IMR-90 (cell line): ENCODE measurements around the gene LRRC52. TPM values are rescaled to one million over a fixed set of nuclear protein-coding genes. Genes with fewer than 3 reads are reported as not detected.

Experiments
- ATAC-seq: fragments of 200-7000 bp; cut with Tn5 transposase; 2 replicates; pipeline ENCODE4 v1.9.1; 2020; ENCODE audit warnings: low read depth, mild to moderate bottlenecking, moderate library complexity
- BruUV-seq: library from RNA; stranded (reverse); fragments of 400-500 nt; replicated peaks from 2 replicates; lab custom pipeline; 2021; lab: Mats Ljungman, UMichigan
- CTCF ChIA-PET: fragments of 300-600 bp; formaldehyde crosslinking; extraction: SDS; loops from one replicate; lab custom pipeline; 2021; ENCODE audit warnings: antibody characterized with exemption; lab: Yijun Ruan, JAX
- POLR2A ChIA-PET: fragments of 300-600 bp; sonication (Branson Sonifier 250); formaldehyde crosslinking; loops from one replicate; lab custom pipeline; 2022; ENCODE audit warnings: antibody characterized with exemption; ENCODE audit not compliant: unreplicated experiment; lab: Charles Lee
- DNase-seq: peaks from one replicate; pipeline ENCODE4 v3.0.0; 2013
- H2AFZ ChIP-seq: replicated peaks from 2 replicates; pipeline ENCODE3; 2013; ENCODE audit warnings: low read length, mild to moderate bottlenecking; ENCODE audit not compliant: poor library complexity
- H2AK5ac ChIP-seq: 2 replicates; pipeline ENCODE4 v1.6.1; 2013; ENCODE audit warnings: low read depth, low read length, inconsistent platforms
- H2AK9ac ChIP-seq: replicated peaks from 2 replicates; pipeline ENCODE3; 2013; ENCODE audit warnings: mild to moderate bottlenecking, low read depth, low read length, moderate library complexity; ENCODE audit not compliant: poor library complexity
- H2BK120ac ChIP-seq: 2 replicates; pipeline ENCODE4 v1.6.1; 2013; ENCODE audit warnings: low read depth, low read length, inconsistent platforms
- H2BK15ac ChIP-seq: 3 replicates; pipeline ENCODE4 v1.6.1; 2013; ENCODE audit warnings: low read depth, low read length, inconsistent platforms
- H2BK20ac ChIP-seq: 2 replicates; pipeline ENCODE4 v1.6.1; 2013; ENCODE audit warnings: low read depth, mild to moderate bottlenecking, inconsistent platforms, low read length, moderate library complexity
- H2BK5ac ChIP-seq: 2 replicates; pipeline ENCODE4 v1.6.1; 2013; ENCODE audit warnings: mild to moderate bottlenecking, low read depth, low read length, inconsistent platforms; ENCODE audit not compliant: poor library complexity, severe bottlenecking
- H3K14ac ChIP-seq: replicated peaks from 2 replicates; pipeline ENCODE4 v1.6.1; 2013; ENCODE audit warnings: low read depth, low read length, inconsistent platforms
- H3K18ac ChIP-seq: 2 replicates; pipeline ENCODE4 v1.6.1; 2013; ENCODE audit warnings: low read depth, low read length, control low read depth
- H3K23ac ChIP-seq: 2 replicates; pipeline ENCODE4 v1.6.1; 2013; ENCODE audit warnings: low read depth, low read length, inconsistent platforms
- H3K27ac ChIP-seq: 2 replicates; pipeline ENCODE4 v1.5.1; 2013; ENCODE audit warnings: mild to moderate bottlenecking, control low read depth, low read length; ENCODE audit not compliant: insufficient read depth
- H3K27me3 ChIP-seq: 2 replicates; pipeline ENCODE4 v1.6.1; 2013; ENCODE audit warnings: low read length; ENCODE audit not compliant: control insufficient read depth, insufficient read depth
- H3K36me3 ChIP-seq: 2 replicates; pipeline ENCODE4 v1.6.1; 2013; ENCODE audit warnings: low read length, mixed read lengths; ENCODE audit not compliant: control insufficient read depth, insufficient read depth
- H3K4ac ChIP-seq: 2 replicates; pipeline ENCODE4 v1.6.1; 2013; ENCODE audit warnings: low read depth, low read length, inconsistent platforms
- H3K4me1 ChIP-seq: 2 replicates; pipeline ENCODE4 v1.6.1; 2013; ENCODE audit warnings: low read length, mixed read lengths; ENCODE audit not compliant: control insufficient read depth, insufficient read depth
- H3K4me2 ChIP-seq: 2 replicates; pipeline ENCODE4 v1.6.1; 2013; ENCODE audit warnings: low read depth, mild to moderate bottlenecking, control low read depth, low read length, moderate library complexity
- H3K4me3 ChIP-seq: 2 replicates; pipeline ENCODE4 v1.5.1; 2013; ENCODE audit warnings: low read depth, mild to moderate bottlenecking, control low read depth, low read length, moderate library complexity; ENCODE audit not compliant: insufficient read depth
- H3K56ac ChIP-seq: 2 replicates; pipeline ENCODE4 v1.6.1; 2013; ENCODE audit warnings: low read length, inconsistent platforms; ENCODE audit not compliant: insufficient read depth; ENCODE audit errors: extremely low read depth
- H3K79me1 ChIP-seq, 2 experiments: 2 replicates each; pipeline ENCODE4 v1.6.1; 2013; ENCODE audit warnings: low read length in 2 of 2, inconsistent platforms in 1 of 2, low read depth in 1 of 2
- H3K9ac ChIP-seq: 2 replicates; pipeline ENCODE4 v1.6.1; 2013; ENCODE audit warnings: low read depth, low read length, control low read depth
- H3K9me1 ChIP-seq: 2 replicates; pipeline ENCODE4 v1.6.1; 2013; ENCODE audit warnings: low read length, inconsistent platforms; ENCODE audit not compliant: insufficient read depth
- H3K9me3 ChIP-seq: 2 replicates; pipeline ENCODE4 v1.6.1; 2013; ENCODE audit warnings: low read length; ENCODE audit not compliant: control insufficient read depth, insufficient read depth
- H4K20me1 ChIP-seq: 2 replicates; pipeline ENCODE4 v1.6.1; 2013; ENCODE audit warnings: low read length, inconsistent platforms; ENCODE audit not compliant: insufficient read depth
- H4K5ac ChIP-seq: 2 replicates; pipeline ENCODE4 v1.6.1; 2013; ENCODE audit warnings: mild to moderate bottlenecking, low read depth, low read length, control low read depth
- H4K8ac ChIP-seq, 2 experiments: 2 replicates each; pipeline ENCODE4 v1.6.1; 2013; ENCODE audit warnings: low read depth in 2 of 2, low read length in 2 of 2, control low read depth in 1 of 2, inconsistent platforms in 1 of 2
- H4K91ac ChIP-seq: 2 replicates; pipeline ENCODE4 v1.6.1; 2013; ENCODE audit warnings: low read depth, low read length, inconsistent platforms; ENCODE audit not compliant: insufficient read depth
- BHLHE40 ChIP-seq: fragments of 150-350 bp; IDR thresholded peaks from 2 replicates; pipeline ENCODE4 v1.6.1; 2016; ENCODE audit warnings: mild to moderate bottlenecking, low read depth, low read length
- CEBPB ChIP-seq: IDR thresholded peaks from 2 replicates; pipeline ENCODE4 v1.6.1; 2012; ENCODE audit warnings: low read depth, low read length, improper control_type of control experiment
- CTCF ChIP-seq: conservative IDR thresholded peaks from 2 replicates; pipeline ENCODE4 v1.5.1; 2012; ENCODE audit warnings: mild to moderate bottlenecking, low read depth, low read length, improper control_type of control experiment
- MAFK ChIP-seq: IDR thresholded peaks from 2 replicates; pipeline ENCODE4 v1.6.1; 2012; ENCODE audit warnings: low read depth, low read length, improper control_type of control experiment
- RAD21 ChIP-seq: IDR thresholded peaks from 2 replicates; pipeline ENCODE4 v1.6.1; 2012; ENCODE audit warnings: low read length, improper control_type of control experiment
- SMC3 ChIP-seq: fragments of 150-350 bp; IDR thresholded peaks from 2 replicates; pipeline ENCODE4 v1.6.1; 2016; ENCODE audit warnings: low read depth, mild to moderate bottlenecking, antibody characterized with exemption, low read length, moderate library complexity
- WGBS, 2 experiments: methylation state at CpG; one replicate each; pipeline versions ENCODE4 v1.1.5 to v1.1.7; 2013; ENCODE audit warnings: missing lambda C conversion rate in 2 of 2; ENCODE audit not compliant: insufficient read length in 1 of 2; ENCODE audit errors: extremely low coverage in 2 of 2; 5-methylcytosine and 5-hydroxymethylcytosine counted together
- dilution Hi-C: fragments of 300-500 bp; cut with HindIII; formaldehyde crosslinking; loops from one replicate; pipeline ENCODE4 v1.14.3; 2018; ENCODE audit warnings: low sequenced_read_pairs; ENCODE audit not compliant: unreplicated experiment
- in situ Hi-C: fragments of 300-500 bp; cut with MboI; formaldehyde crosslinking; loops from 3 replicates; pipeline ENCODE4 v1.14.3; 2019; ENCODE audit warnings: low sequenced_read_pairs, inconsistent platforms, mixed read lengths
- intact Hi-C: fragments of 100-400 bp; cut with micrococcal nuclease; formaldehyde crosslinking; loops from 2 replicates; pipeline ENCODE4 v1.10.0; 2022
- polyA plus RNA-seq, 3 experiments: library from polyadenylated mRNA; depleted of rRNA; stranded (reverse); fragments of >200 nt; gene quantifications; 2 replicates each; pipeline ENCODE4 v1.2.3, GENCODE V29; 2012; ENCODE audit warnings: low replicate concordance in 1 of 3
- total RNA-seq: library from RNA; depleted of rRNA; stranded (reverse); fragments of >200 nt; gene quantifications from 2 replicates; pipeline ENCODE4 v1.2.3, GENCODE V29; 2012

Gene LRRC52
- total and polyA plus RNA-seq, 2 of the 4 experiments (the other 2 are of a cell fraction) = not detected

DNA sequence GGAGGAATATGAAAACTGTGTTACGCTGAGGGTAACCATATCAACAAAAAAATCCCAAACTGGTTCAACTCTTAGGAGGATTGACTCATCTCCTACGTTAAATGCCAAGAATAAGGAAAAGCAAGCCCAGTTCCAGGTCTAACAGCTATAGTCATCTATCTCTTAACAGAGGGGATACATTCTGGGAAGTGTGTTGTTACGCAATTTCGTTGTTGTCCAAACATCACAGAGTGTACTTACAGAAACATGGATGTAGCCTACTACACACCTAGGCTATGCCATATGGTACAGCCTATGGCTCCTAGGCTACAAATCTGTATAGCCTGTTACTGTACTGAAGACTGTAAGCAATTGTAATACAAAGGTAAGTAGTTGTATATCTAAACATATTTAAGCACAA lies 23.2 kb upstream of the LRRC52 start:
- Histone ChIP-seq H3K9me1 (no peaks in the 10 kb centered on the region), H2BK5ac (no peak overlapping the region), H3K56ac (no peak overlapping the region), H2AFZ (no peak overlapping the region), H3K79me1 (no peaks in the 10 kb centered on the region), H3K27me3 (no peaks in the 10 kb centered on the region), H2BK20ac (no peak overlapping the region), H3K14ac (no peak overlapping the region), H3K4me1 (no peaks in the 10 kb centered on the region), H3K4me3 (no peak overlapping the region), H3K4me2 (no peak overlapping the region), H4K20me1 (no peaks in the 10 kb centered on the region), H4K91ac (no peak overlapping the region), H4K8ac (no peak overlapping the region), H3K18ac (no peak overlapping the region), H4K5ac (no peak overlapping the region), H2BK120ac (no peak overlapping the region), H3K9ac (no peak overlapping the region), H3K27ac (no peak overlapping the region), H2AK5ac (no peak overlapping the region), H2AK9ac (no peak overlapping the region), H3K23ac (no peak overlapping the region), H2BK15ac (no peak overlapping the region), H3K4ac (no peak overlapping the region), H3K36me3 (no peaks in the 10 kb centered on the region), H3K9me3 (no peaks in the 10 kb centered on the region)
- dilution Hi-C loops = no loop called here
- POLR2A ChIA-PET = no interaction called here
- DNase-seq = no peak
- no peak for ATAC-seq
- intact Hi-C loops = no loop called here
- no TSS peak for BruUV-seq
- in situ Hi-C loops = no loop called here
- no peak for TF ChIP-seq CTCF
- peak; percentile 77 for TF ChIP-seq CEBPB
- no peak for TF ChIP-seq BHLHE40
- no peak for TF ChIP-seq MAFK
- no peak for TF ChIP-seq SMC3
- TF ChIP-seq RAD21 = no peak
- CTCF ChIA-PET = no interaction called here
- no CpG with 5 or more reads among the region's 4 CpGs for WGBS, 2 experiments
